ENCODE measurements around the gene BMPER. TPM values are rescaled to one million over a fixed set of nuclear protein-coding genes. Genes with fewer than 3 reads are reported as not detected.

Gene BMPER
- total and polyA plus RNA-seq, 10 of the 15 experiments (the other 5 are each of a cell fraction or from before 2014, with no cell fraction given): 0.02 to 0.08 TPM; not detected in 8

- ATAC-seq: no peak
- ChIA-PET RAD21 (ENCODE audit: unreplicated experiment) (no interaction called here), POLR2A (no interaction called here), SMC1A (ENCODE audit: uncharacterized antibody, unreplicated experiment) (interaction anchor here (1.6 kb wide), 1 partner anchor 707 kb away, joined by 3 read pairs; no protein-coding TSS in a partner anchor), CTCF (interaction anchor here (1.4 kb wide), 1 partner anchor 22 kb away, joined by 4 read pairs; no protein-coding TSS in a partner anchor)
- in situ Hi-C loops (cut with MboI) (no loop called here), intact Hi-C loops (cut with micrococcal nuclease; ENCODE audit: unreplicated experiment) (no loop called here)
- no peaks in the 10 kb centered on the region for H3K36me3 ChIP-seq (ENCODE audit: control insufficient read depth in 2 of 2, insufficient read depth in 2 of 2, low read length in 1 of 2)
- FAIRE-seq: no peak
- H3K4me3 ChIP-seq: no peak overlapping the region
- H4K20me1 ChIP-seq (ENCODE audit: control insufficient read depth, insufficient read depth): no peaks in the 10 kb centered on the region
- no peak for DNase-seq (ENCODE audit: low read depth, low spot score)
- H3K27ac ChIP-seq (ENCODE audit: control insufficient read depth, insufficient read depth): no peak overlapping the region
- H3K4me2 ChIP-seq (ENCODE audit: control insufficient read depth, insufficient read depth): no peak overlapping the region
- no peak overlapping the region for H2AFZ ChIP-seq (ENCODE audit: control insufficient read depth, low read depth, low read length)
- WGBS (ENCODE audit: insufficient coverage, insufficient replicate concordance, low lambda C conversion rate, missing lambda C conversion rate): 39% methylated on average over 4 of the region's 4 CpGs
- no peak for TF ChIP-seq SMC3 (IDR thresholded peaks at IDR 0.05; ENCODE audit: borderline replicate concordance, low read length)
- TF ChIP-seq ZNF622 (IDR thresholded peaks at IDR 0.05): no peak
- no peak for TF ChIP-seq KAT2A (conservative IDR thresholded peaks at IDR 0.05; ENCODE audit: control insufficient read depth, low read depth, low read length)
- no peak for TF ChIP-seq TCF12 (IDR thresholded peaks at IDR 0.05; ENCODE audit: low read depth, low read length)
- no peak for TF ChIP-seq ZNF217 (IDR thresholded peaks at IDR 0.05)
- no peak for TF ChIP-seq KLF5 (IDR thresholded peaks at IDR 0.05; ENCODE audit: partially characterized antibody)
- TF ChIP-seq SMAD1 (IDR thresholded peaks at IDR 0.05; ENCODE audit: low read depth, partially characterized antibody): no peak
- no peak for TF ChIP-seq BRCA1 (IDR thresholded peaks at IDR 0.05; ENCODE audit: low read depth, low read length)
- no peak for TF ChIP-seq CEBPB (IDR thresholded peaks at IDR 0.05; ENCODE audit: borderline replicate concordance in 1 of 2, low read depth in 2 of 2, low read length in 2 of 2)
- no peaks in the 10 kb centered on the region for H3K79me2 ChIP-seq (ENCODE audit: control insufficient read depth, insufficient read depth, low read length)
- H3K9me3 ChIP-seq (replicated peaks; ENCODE audit: control insufficient read depth, insufficient read depth, low read length): no peaks in the 10 kb centered on the region
- 0 out of 4 replicates have a peak, but pooled peaks cover 2 to 7% of the 10 kb centered on the region in 2 experiments for H3K27me3 ChIP-seq (replicated peaks in 1 of 2; ENCODE audit: control insufficient read depth in 2 of 2, insufficient read depth in 2 of 2, low read length in 1 of 2)
- no peak overlapping the region for H3K9ac ChIP-seq (ENCODE audit: control insufficient read depth, insufficient read depth, low read length)
- no peaks in the 10 kb centered on the region for H3K4me1 ChIP-seq (ENCODE audit: control insufficient read depth, insufficient read depth, low read length)
- no TSS peak for BruUV-seq (replicated peaks)
Observed at GRCh38 chr7:33893377-33893776, 12.0 kb upstream of the BMPER start.
